ENCODE measurements around the gene HMGCR. TPM values are rescaled to one million over a fixed set of nuclear protein-coding genes. Genes with fewer than 3 reads are reported as not detected.

HMGCR gene
- polyA plus RNA-seq, 1 of the 3 experiments (the other 2 are of a cell fraction) = 8.2 TPM

- H3K9me2 ChIP-seq = no peaks in the 10 kb centered on the region
- CTCF ChIA-PET = no interaction called here
- H3F3A ChIP-seq (replicated peaks; ENCODE audit: insufficient read depth) = peaks cover 7% of the 10 kb centered on the region
- H3K27me3 ChIP-seq (ENCODE audit: insufficient read depth) = no peaks in the 10 kb centered on the region
- DNase-seq = no peak
- 85% methylated on average over 2 of the region's 2 CpGs for WGBS (ENCODE audit: low lambda C conversion rate)
- no peak overlapping the region for H3K4me2 ChIP-seq
- H3K4me1 ChIP-seq (ENCODE audit: control insufficient read depth in 1 of 2, insufficient read depth in 2 of 2, low read depth in 1 of 2, low read length in 1 of 2) = peaks cover 0 to 3% of the 10 kb centered on the region in 2 experiments; a peak in 2 of 4 replicates
- no peak overlapping the region for H3K4me3 ChIP-seq (ENCODE audit: low read depth in 2 of 2, low read length in 1 of 2)
- TF ChIP-seq REST (IDR thresholded peaks at IDR 0.05; ENCODE audit: low read depth, low read length) (no peak), PBX3 (IDR thresholded peaks at IDR 0.05) (no peak), RFX5 (IDR thresholded peaks at IDR 0.05; ENCODE audit: low read length) (no peak), IRF3 (IDR thresholded peaks at IDR 0.05; ENCODE audit: low read depth, low read length) (no peak), MAX (IDR thresholded peaks at IDR 0.05; ENCODE audit: low read depth) (no peak), CHD2 (IDR thresholded peaks at IDR 0.05; ENCODE audit: low read length, partially characterized antibody) (no peak)
- peak overlapping the region; percentile 98; the same call in 1 of the 2 replicates for H2AFZ ChIP-seq (ENCODE audit: low read depth)
- no peaks in the 10 kb centered on the region for H3K9me3 ChIP-seq
- H3K36me3 ChIP-seq (replicated peaks in 1 of 2; ENCODE audit: control insufficient read depth in 1 of 2, insufficient read depth in 2 of 2, low read length in 1 of 2) = peaks cover 0 to 3% of the 10 kb centered on the region in 2 experiments
- POLR2A ChIA-PET = no interaction called here
- H3K9ac ChIP-seq = no peak overlapping the region
- H3K27ac ChIP-seq (ENCODE audit: low read depth in 2 of 2, low read length in 1 of 2) = peak overlapping the region in 1 of 2 experiments; percentile 28; a peak in 1 of 4 replicates
- H4K20me1 ChIP-seq (ENCODE audit: insufficient read depth) = peaks cover 13% of the 10 kb centered on the region; the same call in 1 of the 2 replicates
- peaks cover 33% of the 10 kb centered on the region for H3K79me2 ChIP-seq (ENCODE audit: insufficient read depth)
Observed at GRCh38 chr5:75335486-75335885, 1.5 kb upstream of the HMGCR start.

- Histone ChIP-seq H3K9me2 (no peaks in the 10 kb centered on the region), H3K27me3 (ENCODE audit: insufficient read depth) (no peaks in the 10 kb centered on the region), H3F3A (replicated peaks; ENCODE audit: insufficient read depth) (peaks cover 7% of the 10 kb centered on the region), H3K4me2 (peak overlapping the region; percentile 77), H3K36me3 (replicated peaks in 1 of 2; ENCODE audit: control insufficient read depth in 1 of 2, insufficient read depth in 2 of 2, low read length in 1 of 2) (peaks cover 0 to 3% of the 10 kb centered on the region in 2 experiments), H2AFZ (ENCODE audit: low read depth) (peak overlapping the region; percentile 98), H3K4me1 (ENCODE audit: control insufficient read depth in 1 of 2, insufficient read depth in 2 of 2, low read depth in 1 of 2, low read length in 1 of 2) (peaks cover 0 to 3% of the 10 kb centered on the region in 2 experiments; a peak in 2 of 4 replicates), H3K9me3 (no peaks in the 10 kb centered on the region), H3K9ac (peak overlapping the region; percentile 62; the same call in 1 of the 2 replicates), H3K27ac (ENCODE audit: low read depth in 2 of 2, low read length in 1 of 2) (peak overlapping the region; percentile 74 to 98), H4K20me1 (ENCODE audit: insufficient read depth) (peaks cover 13% of the 10 kb centered on the region; the same call in 1 of the 2 replicates), H3K4me3 (ENCODE audit: low read depth in 2 of 2, low read length in 1 of 2) (peak overlapping the region; percentile 70 to 90), H3K79me2 (ENCODE audit: insufficient read depth) (peaks cover 38% of the 10 kb centered on the region)
- WGBS (ENCODE audit: low lambda C conversion rate) = 11% methylated on average over 12 of the region's 12 CpGs
- DNase-seq = peak; percentile 73
- ChIA-PET POLR2A (interaction anchor here (1.7 to 2.0 kb wide), 3 partner anchors 99 to 381 kb away, joined by 6 to 9 read pairs (median 7); partner anchors contain the start of genes ANKRD31 and POC5), CTCF (interaction anchor here (0.7 to 2.0 kb wide), 17 partner anchors 9 to 570 kb away, joined by 3 to 24 read pairs (median 3); partner anchors contain the start of genes ANKRD31 and GFM2)
- no peak for TF ChIP-seq GABPA (IDR thresholded peaks at IDR 0.05; ENCODE audit: low read depth)
- no peak for TF ChIP-seq RAD21 (IDR thresholded peaks at IDR 0.05; ENCODE audit: low read length)
- no peak for TF ChIP-seq FOXJ3 (CRISPR knock-in tag; IDR thresholded peaks at IDR 0.05)
- no peak for TF ChIP-seq GATA2 (CRISPR knock-in tag; IDR thresholded peaks at IDR 0.05)
- TF ChIP-seq REST (IDR thresholded peaks at IDR 0.05; ENCODE audit: low read depth, low read length) = no peak
- no peak for TF ChIP-seq RFX5 (IDR thresholded peaks at IDR 0.05; ENCODE audit: low read length)
- TF ChIP-seq IRF3 (IDR thresholded peaks at IDR 0.05; ENCODE audit: low read depth, low read length) = no peak
- TF ChIP-seq TCF12 (IDR thresholded peaks at IDR 0.05) = no peak
- TF ChIP-seq TAF1 (IDR thresholded peaks at IDR 0.05; ENCODE audit: borderline replicate concordance, low read depth, low read length) = no peak
- TF ChIP-seq EZH2phosphoT487 (IDR thresholded peaks at IDR 0.05; ENCODE audit: borderline replicate concordance, low read depth) = no peak
Observed at GRCh38 chr5:75335952-75336614, 937 bp upstream of the HMGCR start.
